Measurements from ENCODE around the gene KRT76. TPM values are rescaled to one million over a fixed set of nuclear protein-coding genes. Genes with fewer than 3 reads are reported as not detected.

KRT76 gene
- total RNA-seq, 1 experiment from 2014 or later: not detected

- TF ChIP-seq REST (IDR thresholded peaks at IDR 0.05; ENCODE audit: low read depth) (no peak), MAX (IDR thresholded peaks at IDR 0.05) (no peak), ZFX (IDR thresholded peaks at IDR 0.05) (no peak), EZH2phosphoT487 (IDR thresholded peaks at IDR 0.05; ENCODE audit: borderline replicate concordance) (no peak)
- TF ChIP-seq, protein P1, sequence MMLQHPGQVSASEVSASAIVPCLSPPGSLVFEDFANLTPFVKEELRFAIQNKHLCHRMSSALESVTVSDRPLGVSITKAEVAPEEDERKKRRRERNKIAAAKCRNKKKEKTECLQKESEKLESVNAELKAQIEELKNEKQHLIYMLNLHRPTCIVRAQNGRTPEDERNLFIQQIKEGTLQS (IDR thresholded peaks at IDR 0.05): no peak
- no peaks in the 10 kb centered on the region for H3K4me1 ChIP-seq (ENCODE audit: control insufficient read depth in 1 of 2, insufficient read depth in 2 of 2, low read length in 2 of 2)
- H3K9me3 ChIP-seq (ENCODE audit: control insufficient read depth in 1 of 2, insufficient read depth in 1 of 2, low read depth in 1 of 2, low read length in 2 of 2): no peaks in the 10 kb centered on the region
- H3K4me2 ChIP-seq (ENCODE audit: low read length): no peak overlapping the region
- no peak overlapping the region for H2AFZ ChIP-seq (ENCODE audit: low read depth, low read length, poor library complexity, severe bottlenecking)
- H3K4me3 ChIP-seq (replicated peaks in 1 of 2; ENCODE audit: low read depth in 1 of 2, low read length in 2 of 2): no peak overlapping the region
- no peaks in the 10 kb centered on the region for H3K9me2 ChIP-seq (ENCODE audit: insufficient read depth)
- ChIA-PET POLR2A (no interaction called here), RAD21 (ENCODE audit: low non-redundant PET in 1 of 2, low total read pairs in 2 of 2, uncharacterized antibody in 2 of 2, unreplicated experiment in 2 of 2) (no interaction called here), CTCF (no interaction called here)
- H3K9ac ChIP-seq (ENCODE audit: low read length): no peak overlapping the region
- no peaks in the 10 kb centered on the region for H3K36me3 ChIP-seq (ENCODE audit: control insufficient read depth in 1 of 2, insufficient read depth in 2 of 2, low read length in 2 of 2)
- intact Hi-C loops (cut with micrococcal nuclease): no loop called here
- H3K27ac ChIP-seq (ENCODE audit: low read depth, low read length): no peak overlapping the region
- no peak for ATAC-seq
- no peaks in the 10 kb centered on the region for H4K20me1 ChIP-seq (ENCODE audit: insufficient read depth)
- H3K79me2 ChIP-seq (ENCODE audit: insufficient read depth, low read length): no peaks in the 10 kb centered on the region
- DNase-seq (ENCODE audit: low read depth, low spot score): no peak
- H3K27me3 ChIP-seq (ENCODE audit: insufficient read depth, low read length): 0 out of 2 replicates have a peak, but pooled peaks cover 2% of the 10 kb centered on the region
- BruUV-seq (replicated peaks): no TSS peak
Measured at GRCh38 chr12:52814710-52815155, 37.6 kb upstream of the KRT76 start.
